HEK293 (cell line): ENCODE results near the gene ZNF275.

Experiments
- CTCF ChIP-seq: fragments of 450-650 bp; formaldehyde crosslinking; IDR thresholded peaks from 2 replicates; pipeline ENCODE4 v1.5.1; 2016; ENCODE audit warnings: missing biosample characterization, missing genetic modification characterization
- ZBTB1 ChIP-seq: fragments of 450-650 bp; formaldehyde crosslinking; IDR thresholded peaks from 2 replicates; pipeline ENCODE4 v1.5.1; 2016; ENCODE audit warnings: missing biosample characterization, missing genetic modification characterization
- ZNF138 ChIP-seq: fragments of 450-650 bp; formaldehyde crosslinking; IDR thresholded peaks from 2 replicates; pipeline ENCODE4 v1.5.1; 2016; ENCODE audit warnings: missing biosample characterization, missing genetic modification characterization, borderline replicate concordance
- ZNF514 ChIP-seq: fragments of 450-650 bp; formaldehyde crosslinking; IDR thresholded peaks from 2 replicates; pipeline ENCODE4 v1.5.1; 2016; ENCODE audit warnings: missing biosample characterization, missing genetic modification characterization

- TF ChIP-seq CTCF (tag by site-specific recombination): no peak
- no peak for TF ChIP-seq ZNF138 (tag by site-specific recombination)
- TF ChIP-seq ZBTB1 (tag by site-specific recombination): no peak
- TF ChIP-seq ZNF514 (tag by site-specific recombination): no peak
These were observed 45.6 kb downstream of the ZNF275 start for GRCh38 chrX:153379508-153379907.
